Measurements from ENCODE around the gene AATF. TPM values are rescaled to one million over a fixed set of nuclear protein-coding genes. Genes with fewer than 3 reads are reported as not detected.

AATF gene
- total and polyA plus RNA-seq, 2 donors, result 33.5 to 66.3 TPM

- DNase-seq (ENCODE audit: low read depth in 6 of 9, low spot score in 9 of 9), result no peak
- Histone ChIP-seq H3K27ac (ENCODE audit: low read depth in 1 of 2, low read length in 1 of 2) (no peak overlapping the region), H3K36me3 (ENCODE audit: control insufficient read depth in 2 of 2, insufficient read depth in 2 of 2, low read length in 1 of 2) (peaks cover 16 to 22% of the 10 kb centered on the region in 2 donors), H3K9me3 (ENCODE audit: control insufficient read depth in 2 of 2, insufficient read depth in 1 of 2, low read length in 1 of 2) (no peaks in the 10 kb centered on the region), H3K4me3 (ENCODE audit: low read length in 2 of 2) (no peak overlapping the region), H3K4me1 (ENCODE audit: control insufficient read depth in 2 of 2, insufficient read depth in 2 of 2, low read length in 2 of 2) (no peaks in the 10 kb centered on the region), H3K27me3 (ENCODE audit: control insufficient read depth in 2 of 2, insufficient read depth in 1 of 2, low read length in 1 of 2) (no peaks in the 10 kb centered on the region)
These were observed 34.9 kb downstream of the AATF start for GRCh38 chr17:36983618-36984017.

- DNase-seq (ENCODE audit: low read depth in 6 of 9, low spot score in 9 of 9), result no peak
- Histone ChIP-seq H3K36me3 (ENCODE audit: control insufficient read depth in 2 of 2, insufficient read depth in 2 of 2, low read length in 1 of 2) (peaks cover 35 to 49% of the 10 kb centered on the region in 2 donors), H3K4me1 (ENCODE audit: control insufficient read depth in 2 of 2, insufficient read depth in 2 of 2, low read length in 2 of 2) (no peaks in the 10 kb centered on the region), H3K27ac (ENCODE audit: low read depth in 1 of 2, low read length in 1 of 2) (no peak overlapping the region), H3K27me3 (ENCODE audit: control insufficient read depth in 2 of 2, insufficient read depth in 1 of 2, low read length in 1 of 2) (no peaks in the 10 kb centered on the region), H3K4me3 (ENCODE audit: low read length in 2 of 2) (no peak overlapping the region), H3K9me3 (ENCODE audit: control insufficient read depth in 2 of 2, insufficient read depth in 1 of 2, low read length in 1 of 2) (no peaks in the 10 kb centered on the region)
- over 99% methylated on average over 6 of the region's 6 CpGs for WGBS
These were observed 40.4 kb downstream of the AATF start for GRCh38 chr17:36989173-36989572.

DNA sequence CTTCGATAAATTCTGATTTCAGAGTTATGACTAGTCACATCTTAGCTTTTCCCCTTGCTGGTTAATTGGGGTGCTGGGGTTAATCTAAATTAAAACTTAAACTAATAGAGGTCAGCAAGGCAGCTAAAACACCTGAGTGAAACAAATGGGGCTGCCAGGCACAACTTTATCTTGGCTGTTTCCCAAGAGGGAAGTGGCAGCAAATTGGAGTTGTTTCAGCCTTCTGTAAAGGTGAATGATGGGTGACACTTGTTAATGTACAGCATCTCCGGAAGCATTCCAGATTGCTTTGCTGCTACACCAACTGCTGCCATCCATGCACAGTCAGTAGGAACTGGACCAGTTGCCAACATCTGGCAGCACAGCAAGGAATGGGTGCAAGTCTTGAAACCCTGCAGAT lies 43.9 kb downstream of the AATF start:
- no peak for DNase-seq (ENCODE audit: low read depth in 6 of 9, low spot score in 9 of 9)
- over 99% methylated on average over 2 of the region's 2 CpGs for WGBS
- H3K27ac ChIP-seq (ENCODE audit: low read depth in 1 of 2, low read length in 1 of 2), result no peak overlapping the region
- no peaks in the 10 kb centered on the region for H3K27me3 ChIP-seq (ENCODE audit: control insufficient read depth in 2 of 2, insufficient read depth in 1 of 2, low read length in 1 of 2)
- no peaks in the 10 kb centered on the region for H3K9me3 ChIP-seq (ENCODE audit: control insufficient read depth in 2 of 2, insufficient read depth in 1 of 2, low read length in 1 of 2)
- no peak overlapping the region for H3K4me3 ChIP-seq (ENCODE audit: low read length in 2 of 2)
- H3K36me3 ChIP-seq (ENCODE audit: control insufficient read depth in 2 of 2, insufficient read depth in 2 of 2, low read length in 1 of 2), result peaks cover 31 to 70% of the 10 kb centered on the region in 2 donors
- no peaks in the 10 kb centered on the region for H3K4me1 ChIP-seq (ENCODE audit: control insufficient read depth in 2 of 2, insufficient read depth in 2 of 2, low read length in 2 of 2)

DNA sequence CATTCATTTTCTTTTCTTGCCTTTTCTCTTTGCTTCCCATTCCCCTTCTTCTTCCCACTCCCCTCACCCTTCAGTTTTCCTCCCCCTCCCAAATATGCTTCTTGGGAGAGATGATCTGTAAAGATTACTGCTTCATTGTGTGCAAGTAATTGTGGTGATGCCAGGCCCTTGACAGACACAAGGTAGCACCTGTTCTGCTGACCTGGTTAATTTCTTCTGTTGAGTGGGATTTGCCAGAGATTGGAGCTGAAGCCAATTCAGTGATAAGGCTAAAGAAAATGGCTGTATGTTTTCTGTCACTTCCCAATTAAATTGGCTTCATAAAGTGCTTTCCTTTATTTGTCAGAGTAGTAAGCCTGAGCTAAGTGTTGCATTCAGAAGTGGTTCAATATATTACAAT lies 44.5 kb downstream of the AATF start:
- no peak for DNase-seq (ENCODE audit: low read depth in 6 of 9, low spot score in 9 of 9)
- no peaks in the 10 kb centered on the region for H3K9me3 ChIP-seq (ENCODE audit: control insufficient read depth in 2 of 2, insufficient read depth in 1 of 2, low read length in 1 of 2)
- peaks cover 30 to 65% of the 10 kb centered on the region in 2 donors for H3K36me3 ChIP-seq (ENCODE audit: control insufficient read depth in 2 of 2, insufficient read depth in 2 of 2, low read length in 1 of 2)
- no peaks in the 10 kb centered on the region for H3K27me3 ChIP-seq (ENCODE audit: control insufficient read depth in 2 of 2, insufficient read depth in 1 of 2, low read length in 1 of 2)
- no peak overlapping the region for H3K4me3 ChIP-seq (ENCODE audit: low read length in 2 of 2)
- no peaks in the 10 kb centered on the region for H3K4me1 ChIP-seq (ENCODE audit: control insufficient read depth in 2 of 2, insufficient read depth in 2 of 2, low read length in 2 of 2)
- H3K27ac ChIP-seq (ENCODE audit: low read depth in 1 of 2, low read length in 1 of 2), result no peak overlapping the region

DNA sequence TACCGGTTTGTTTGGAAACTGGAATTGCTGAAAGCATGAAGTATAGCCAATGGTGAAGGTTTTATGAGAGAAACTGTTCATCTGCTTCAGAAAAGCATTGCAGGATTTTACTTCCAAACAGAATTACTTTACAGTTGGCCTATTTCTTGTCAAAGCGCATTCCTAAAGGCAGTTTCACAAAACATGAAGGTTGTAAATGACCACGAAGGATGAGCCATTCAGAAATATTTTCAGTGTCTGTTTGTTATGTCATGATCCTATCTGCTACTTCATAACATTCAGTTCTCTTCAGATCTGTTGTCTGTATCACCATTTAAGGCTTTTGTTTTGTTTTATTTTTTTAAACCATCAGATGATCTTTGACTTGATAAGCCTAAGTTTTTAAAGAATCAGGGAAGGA lies 45.7 kb downstream of the AATF start:
- Histone ChIP-seq H3K9me3 (ENCODE audit: control insufficient read depth in 2 of 2, insufficient read depth in 1 of 2, low read length in 1 of 2) (no peaks in the 10 kb centered on the region), H3K4me1 (ENCODE audit: control insufficient read depth in 2 of 2, insufficient read depth in 2 of 2, low read length in 2 of 2) (no peaks in the 10 kb centered on the region), H3K36me3 (ENCODE audit: control insufficient read depth in 2 of 2, insufficient read depth in 2 of 2, low read length in 1 of 2) (peaks cover 21 to 54% of the 10 kb centered on the region in 2 donors), H3K27me3 (ENCODE audit: control insufficient read depth in 2 of 2, insufficient read depth in 1 of 2, low read length in 1 of 2) (no peaks in the 10 kb centered on the region), H3K4me3 (ENCODE audit: low read length in 2 of 2) (no peak overlapping the region), H3K27ac (ENCODE audit: low read depth in 1 of 2, low read length in 1 of 2) (no peak overlapping the region)
- no peak for DNase-seq (ENCODE audit: low read depth in 6 of 9, low spot score in 9 of 9)
- WGBS, result over 99% methylated on average over 3 of the region's 3 CpGs

DNA sequence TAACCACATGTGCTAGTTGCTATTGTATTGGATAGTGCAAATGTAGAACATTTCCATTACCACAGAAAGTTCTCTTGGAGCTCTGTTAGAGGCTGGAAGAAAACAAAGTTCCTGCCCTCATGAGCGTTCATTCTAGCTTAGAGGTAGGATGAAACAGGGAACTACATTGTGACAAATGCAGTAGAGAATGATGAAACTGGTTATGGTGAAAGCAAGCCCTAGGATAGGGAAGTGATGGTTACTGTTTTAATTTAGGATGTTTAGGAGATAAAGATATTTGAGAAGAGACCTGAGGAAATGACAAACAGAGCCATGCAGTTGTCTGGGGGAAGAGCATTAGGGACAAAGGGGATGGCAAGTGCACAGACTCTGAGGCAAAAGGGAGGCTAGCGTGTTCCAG lies 50.7 kb downstream of the AATF start:
- H3K4me1 ChIP-seq (ENCODE audit: control insufficient read depth in 2 of 2, insufficient read depth in 2 of 2, low read length in 2 of 2), result no peaks in the 10 kb centered on the region
- peaks cover 21 to 42% of the 10 kb centered on the region in 2 donors for H3K36me3 ChIP-seq (ENCODE audit: control insufficient read depth in 2 of 2, insufficient read depth in 2 of 2, low read length in 1 of 2)
- no peaks in the 10 kb centered on the region for H3K27me3 ChIP-seq (ENCODE audit: control insufficient read depth in 2 of 2, insufficient read depth in 1 of 2, low read length in 1 of 2)
- no peak for DNase-seq (ENCODE audit: low read depth in 6 of 9, low spot score in 9 of 9)
- 97% methylated on average over 2 of the region's 2 CpGs for WGBS
- peaks cover 2 to 7% of the 10 kb centered on the region in 2 donors for H3K9me3 ChIP-seq (ENCODE audit: control insufficient read depth in 2 of 2, insufficient read depth in 1 of 2, low read length in 1 of 2)
- H3K4me3 ChIP-seq (ENCODE audit: low read length in 2 of 2), result no peak overlapping the region
- no peak overlapping the region for H3K27ac ChIP-seq (ENCODE audit: low read depth in 1 of 2, low read length in 1 of 2)

GRCh38 chr17:37016780-37017179 lies 68.0 kb downstream of the AATF start:
- WGBS, result 85% methylated on average over 4 of the region's 4 CpGs
- no peaks in the 10 kb centered on the region for H3K9me3 ChIP-seq (ENCODE audit: control insufficient read depth in 2 of 2, insufficient read depth in 1 of 2, low read length in 1 of 2)
- no peaks in the 10 kb centered on the region for H3K27me3 ChIP-seq (ENCODE audit: control insufficient read depth in 2 of 2, insufficient read depth in 1 of 2, low read length in 1 of 2)
- peaks cover 4 to 7% of the 10 kb centered on the region in 2 donors for H3K36me3 ChIP-seq (ENCODE audit: control insufficient read depth in 2 of 2, insufficient read depth in 2 of 2, low read length in 1 of 2)
- DNase-seq (ENCODE audit: low read depth in 6 of 9, low spot score in 9 of 9), result no peak
- H3K4me3 ChIP-seq (ENCODE audit: low read length in 2 of 2), result no peak overlapping the region
- no peak overlapping the region for H3K27ac ChIP-seq (ENCODE audit: low read depth in 1 of 2, low read length in 1 of 2)
- H3K4me1 ChIP-seq (ENCODE audit: control insufficient read depth in 2 of 2, insufficient read depth in 2 of 2, low read length in 2 of 2), result no peaks in the 10 kb centered on the region

DNA sequence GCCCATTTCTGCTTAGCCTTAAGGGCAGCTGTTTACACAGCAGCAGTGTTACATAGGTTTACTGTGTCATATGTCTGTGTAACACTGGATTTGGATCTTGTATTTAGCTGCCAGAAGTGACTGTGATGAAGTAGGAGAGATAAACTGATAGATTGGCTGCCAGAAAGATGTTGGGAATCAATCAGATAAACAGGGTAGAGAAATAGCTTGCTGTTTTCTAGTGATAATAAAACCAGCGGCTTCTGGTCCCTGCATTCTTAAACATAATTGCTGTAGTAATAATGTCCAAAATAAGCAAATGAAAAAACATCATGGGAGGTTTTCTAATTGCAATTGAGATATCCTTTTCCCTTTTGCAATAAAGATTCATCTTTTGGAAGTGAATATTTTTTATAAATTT lies 68.7 kb downstream of the AATF start:
- Histone ChIP-seq H3K36me3 (ENCODE audit: control insufficient read depth in 2 of 2, insufficient read depth in 2 of 2, low read length in 1 of 2) (peaks cover 4 to 7% of the 10 kb centered on the region in 2 donors), H3K4me3 (ENCODE audit: low read length in 2 of 2) (no peak overlapping the region), H3K4me1 (ENCODE audit: control insufficient read depth in 2 of 2, insufficient read depth in 2 of 2, low read length in 2 of 2) (no peaks in the 10 kb centered on the region), H3K27me3 (ENCODE audit: control insufficient read depth in 2 of 2, insufficient read depth in 1 of 2, low read length in 1 of 2) (no peaks in the 10 kb centered on the region), H3K27ac (ENCODE audit: low read depth in 1 of 2, low read length in 1 of 2) (no peak overlapping the region), H3K9me3 (ENCODE audit: control insufficient read depth in 2 of 2, insufficient read depth in 1 of 2, low read length in 1 of 2) (no peaks in the 10 kb centered on the region)
- 97% methylated on average over 1 of the region's 1 CpG for WGBS
- no peak for DNase-seq (ENCODE audit: low read depth in 6 of 9, low spot score in 9 of 9)

DNA sequence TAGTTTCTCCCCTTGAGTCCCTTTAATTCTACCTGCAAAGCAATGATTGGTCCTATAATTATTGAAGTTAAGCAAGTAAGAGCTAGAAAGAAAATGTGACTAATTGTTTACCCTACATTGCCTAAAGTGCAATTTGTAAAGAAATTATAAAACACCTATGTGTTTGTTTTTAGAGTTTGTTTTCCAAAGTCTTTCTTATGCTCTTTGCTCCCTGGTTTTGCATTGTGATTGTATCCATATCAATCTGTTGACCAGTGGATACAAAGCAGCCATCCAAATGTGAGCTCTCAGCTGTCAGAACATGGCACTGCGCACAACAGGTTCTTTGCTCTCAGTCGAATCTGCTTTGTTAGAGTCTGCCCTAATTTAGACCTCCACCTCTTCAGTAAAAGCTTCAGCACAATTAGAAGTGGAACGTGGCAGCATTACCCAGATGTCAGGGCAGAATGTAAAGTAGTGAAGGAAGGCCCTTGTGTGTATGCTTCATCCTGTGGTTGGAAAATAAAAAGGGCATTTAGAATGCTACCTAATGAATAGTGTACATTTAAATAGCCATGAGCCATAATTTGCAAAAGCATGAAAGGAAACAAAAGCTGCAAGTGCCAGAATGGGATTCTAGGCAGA lies 70.5 kb downstream of the AATF start:
- Histone ChIP-seq H3K4me3 (ENCODE audit: low read length in 2 of 2) (no peak overlapping the region), H3K36me3 (ENCODE audit: control insufficient read depth in 2 of 2, insufficient read depth in 2 of 2, low read length in 1 of 2) (peaks cover 7 to 8% of the 10 kb centered on the region in 2 donors), H3K9me3 (ENCODE audit: control insufficient read depth in 2 of 2, insufficient read depth in 1 of 2, low read length in 1 of 2) (no peaks in the 10 kb centered on the region), H3K27ac (ENCODE audit: low read depth in 1 of 2, low read length in 1 of 2) (no peak overlapping the region), H3K4me1 (ENCODE audit: control insufficient read depth in 2 of 2, insufficient read depth in 2 of 2, low read length in 2 of 2) (no peaks in the 10 kb centered on the region), H3K27me3 (ENCODE audit: control insufficient read depth in 2 of 2, insufficient read depth in 1 of 2, low read length in 1 of 2) (no peaks in the 10 kb centered on the region)
- WGBS, result 96% methylated on average over 3 of the region's 3 CpGs
- DNase-seq (ENCODE audit: low read depth in 6 of 9, low spot score in 9 of 9), result no peak

DNA sequence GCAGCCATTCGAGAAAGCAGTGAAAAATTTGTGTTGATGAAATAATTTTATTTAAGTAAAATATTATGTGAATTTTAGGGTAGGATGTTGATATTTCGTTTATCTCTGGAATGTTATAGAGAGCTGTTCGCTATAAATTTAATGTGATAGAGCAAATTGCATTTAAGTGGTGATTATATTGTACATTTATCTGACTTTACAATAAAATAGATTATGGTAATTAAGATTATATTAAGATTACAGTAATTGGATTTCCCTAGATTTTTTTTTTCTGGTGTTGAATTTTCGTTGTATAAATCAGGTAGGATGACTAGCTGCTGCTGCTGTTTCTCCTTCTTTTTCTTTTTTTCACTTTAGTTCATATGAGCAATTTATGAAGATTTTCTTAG lies 71.0 kb downstream of the AATF start:
- WGBS, result 98% methylated on average over 4 of the region's 4 CpGs
- no peak for DNase-seq (ENCODE audit: low read depth in 6 of 9, low spot score in 9 of 9)
- peaks cover 7 to 8% of the 10 kb centered on the region in 2 donors for H3K36me3 ChIP-seq (ENCODE audit: control insufficient read depth in 2 of 2, insufficient read depth in 2 of 2, low read length in 1 of 2)

More for the DNA sequence above, 71.0 kb downstream of the AATF start:
- Histone ChIP-seq H3K9me3 (ENCODE audit: control insufficient read depth in 2 of 2, insufficient read depth in 1 of 2, low read length in 1 of 2) (no peaks in the 10 kb centered on the region), H3K4me1 (ENCODE audit: control insufficient read depth in 2 of 2, insufficient read depth in 2 of 2, low read length in 2 of 2) (no peaks in the 10 kb centered on the region), H3K27me3 (ENCODE audit: control insufficient read depth in 2 of 2, insufficient read depth in 1 of 2, low read length in 1 of 2) (no peaks in the 10 kb centered on the region), H3K27ac (ENCODE audit: low read depth in 1 of 2, low read length in 1 of 2) (no peak overlapping the region), H3K4me3 (ENCODE audit: low read length in 2 of 2) (no peak overlapping the region)

Measured in thymus (tissue), 11 donors.